ENCODE measurements around the gene CHCHD6. TPM values are rescaled to one million over a fixed set of nuclear protein-coding genes. Genes with fewer than 3 reads are reported as not detected.

CHCHD6 gene
- polyA plus RNA-seq, 1 donor from 2014 or later, result 102 TPM

DNA sequence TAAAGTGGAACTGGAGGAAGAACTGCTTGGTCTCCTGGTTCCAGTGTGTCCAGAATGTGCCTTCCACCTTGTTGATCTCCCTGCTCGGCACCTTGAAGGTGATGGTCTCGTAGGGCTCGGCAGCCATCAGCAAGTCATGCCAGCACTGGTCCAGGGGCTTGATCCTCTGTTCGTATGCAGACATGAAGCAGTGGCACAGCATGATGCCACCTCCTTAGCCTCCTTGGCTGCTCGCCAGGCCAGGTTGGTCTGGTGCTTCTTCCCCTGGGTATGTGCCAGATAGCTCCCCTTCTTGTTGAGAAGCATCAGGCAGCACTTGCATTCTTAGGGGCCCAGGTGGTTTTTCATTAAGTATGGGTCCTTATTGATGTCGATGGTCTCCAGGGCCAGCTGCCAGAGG, 31.3 kb upstream of the CHCHD6 start:
- Histone ChIP-seq H3K27ac (ENCODE audit: low read length) (no peak overlapping the region), H3K36me3 (ENCODE audit: insufficient read depth, low read length) (no peaks in the 10 kb centered on the region), H2AFZ (ENCODE audit: low read depth, low read length) (no peak overlapping the region), H3K9me2 (ENCODE audit: insufficient read depth, low read length) (no peaks in the 10 kb centered on the region), H3F3A (ENCODE audit: insufficient read depth, low read length, poor library complexity, severe bottlenecking) (no peaks in the 10 kb centered on the region), H3K9me3 (ENCODE audit: low read length) (no peaks in the 10 kb centered on the region), H3K9ac (ENCODE audit: low read length) (no peak overlapping the region), H3K79me2 (replicated peaks; ENCODE audit: insufficient read depth, low read length) (no peaks in the 10 kb centered on the region), H3K27me3 (ENCODE audit: insufficient read depth, low read depth, low read length) (no peaks in the 10 kb centered on the region), H3K4me3 (ENCODE audit: low read length) (no peak overlapping the region), H3K4me2 (ENCODE audit: low read length) (no peak overlapping the region), H4K20me1 (ENCODE audit: insufficient read depth) (no peaks in the 10 kb centered on the region)
- TF ChIP-seq RAD21 (conservative IDR thresholded peaks at IDR 0.05), result no peak
- TF ChIP-seq, protein P1, sequence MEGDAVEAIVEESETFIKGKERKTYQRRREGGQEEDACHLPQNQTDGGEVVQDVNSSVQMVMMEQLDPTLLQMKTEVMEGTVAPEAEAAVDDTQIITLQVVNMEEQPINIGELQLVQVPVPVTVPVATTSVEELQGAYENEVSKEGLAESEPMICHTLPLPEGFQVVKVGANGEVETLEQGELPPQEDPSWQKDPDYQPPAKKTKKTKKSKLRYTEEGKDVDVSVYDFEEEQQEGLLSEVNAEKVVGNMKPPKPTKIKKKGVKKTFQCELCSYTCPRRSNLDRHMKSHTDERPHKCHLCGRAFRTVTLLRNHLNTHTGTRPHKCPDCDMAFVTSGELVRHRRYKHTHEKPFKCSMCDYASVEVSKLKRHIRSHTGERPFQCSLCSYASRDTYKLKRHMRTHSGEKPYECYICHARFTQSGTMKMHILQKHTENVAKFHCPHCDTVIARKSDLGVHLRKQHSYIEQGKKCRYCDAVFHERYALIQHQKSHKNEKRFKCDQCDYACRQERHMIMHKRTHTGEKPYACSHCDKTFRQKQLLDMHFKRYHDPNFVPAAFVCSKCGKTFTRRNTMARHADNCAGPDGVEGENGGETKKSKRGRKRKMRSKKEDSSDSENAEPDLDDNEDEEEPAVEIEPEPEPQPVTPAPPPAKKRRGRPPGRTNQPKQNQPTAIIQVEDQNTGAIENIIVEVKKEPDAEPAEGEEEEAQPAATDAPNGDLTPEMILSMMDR (IDR thresholded peaks at IDR 0.05; ENCODE audit: poor library complexity, severe bottlenecking), result no peak
- TF ChIP-seq, protein P2, sequence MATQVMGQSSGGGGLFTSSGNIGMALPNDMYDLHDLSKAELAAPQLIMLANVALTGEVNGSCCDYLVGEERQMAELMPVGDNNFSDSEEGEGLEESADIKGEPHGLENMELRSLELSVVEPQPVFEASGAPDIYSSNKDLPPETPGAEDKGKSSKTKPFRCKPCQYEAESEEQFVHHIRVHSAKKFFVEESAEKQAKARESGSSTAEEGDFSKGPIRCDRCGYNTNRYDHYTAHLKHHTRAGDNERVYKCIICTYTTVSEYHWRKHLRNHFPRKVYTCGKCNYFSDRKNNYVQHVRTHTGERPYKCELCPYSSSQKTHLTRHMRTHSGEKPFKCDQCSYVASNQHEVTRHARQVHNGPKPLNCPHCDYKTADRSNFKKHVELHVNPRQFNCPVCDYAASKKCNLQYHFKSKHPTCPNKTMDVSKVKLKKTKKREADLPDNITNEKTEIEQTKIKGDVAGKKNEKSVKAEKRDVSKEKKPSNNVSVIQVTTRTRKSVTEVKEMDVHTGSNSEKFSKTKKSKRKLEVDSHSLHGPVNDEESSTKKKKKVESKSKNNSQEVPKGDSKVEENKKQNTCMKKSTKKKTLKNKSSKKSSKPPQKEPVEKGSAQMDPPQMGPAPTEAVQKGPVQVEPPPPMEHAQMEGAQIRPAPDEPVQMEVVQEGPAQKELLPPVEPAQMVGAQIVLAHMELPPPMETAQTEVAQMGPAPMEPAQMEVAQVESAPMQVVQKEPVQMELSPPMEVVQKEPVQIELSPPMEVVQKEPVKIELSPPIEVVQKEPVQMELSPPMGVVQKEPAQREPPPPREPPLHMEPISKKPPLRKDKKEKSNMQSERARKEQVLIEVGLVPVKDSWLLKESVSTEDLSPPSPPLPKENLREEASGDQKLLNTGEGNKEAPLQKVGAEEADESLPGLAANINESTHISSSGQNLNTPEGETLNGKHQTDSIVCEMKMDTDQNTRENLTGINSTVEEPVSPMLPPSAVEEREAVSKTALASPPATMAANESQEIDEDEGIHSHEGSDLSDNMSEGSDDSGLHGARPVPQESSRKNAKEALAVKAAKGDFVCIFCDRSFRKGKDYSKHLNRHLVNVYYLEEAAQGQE (IDR thresholded peaks at IDR 0.05; ENCODE audit: borderline replicate concordance), result no peak
- no peak for TF ChIP-seq EZH2 (IDR thresholded peaks at IDR 0.05; ENCODE audit: borderline replicate concordance, insufficient read depth, low read length, poor library complexity, severe bottlenecking)
- no peak for TF ChIP-seq MXI1 (conservative IDR thresholded peaks at IDR 0.05; ENCODE audit: poor library complexity, severe bottlenecking)
- no peak for TF ChIP-seq EP300 (conservative IDR thresholded peaks at IDR 0.05; ENCODE audit: poor library complexity, severe bottlenecking)
- TF ChIP-seq POLR2AphosphoS5 (IDR thresholded peaks at IDR 0.05), result no peak
- no peak for TF ChIP-seq SMC3 (conservative IDR thresholded peaks at IDR 0.05; ENCODE audit: poor library complexity)
- no peak for TF ChIP-seq TAF1 (IDR thresholded peaks at IDR 0.05; ENCODE audit: low read depth)

DNA sequence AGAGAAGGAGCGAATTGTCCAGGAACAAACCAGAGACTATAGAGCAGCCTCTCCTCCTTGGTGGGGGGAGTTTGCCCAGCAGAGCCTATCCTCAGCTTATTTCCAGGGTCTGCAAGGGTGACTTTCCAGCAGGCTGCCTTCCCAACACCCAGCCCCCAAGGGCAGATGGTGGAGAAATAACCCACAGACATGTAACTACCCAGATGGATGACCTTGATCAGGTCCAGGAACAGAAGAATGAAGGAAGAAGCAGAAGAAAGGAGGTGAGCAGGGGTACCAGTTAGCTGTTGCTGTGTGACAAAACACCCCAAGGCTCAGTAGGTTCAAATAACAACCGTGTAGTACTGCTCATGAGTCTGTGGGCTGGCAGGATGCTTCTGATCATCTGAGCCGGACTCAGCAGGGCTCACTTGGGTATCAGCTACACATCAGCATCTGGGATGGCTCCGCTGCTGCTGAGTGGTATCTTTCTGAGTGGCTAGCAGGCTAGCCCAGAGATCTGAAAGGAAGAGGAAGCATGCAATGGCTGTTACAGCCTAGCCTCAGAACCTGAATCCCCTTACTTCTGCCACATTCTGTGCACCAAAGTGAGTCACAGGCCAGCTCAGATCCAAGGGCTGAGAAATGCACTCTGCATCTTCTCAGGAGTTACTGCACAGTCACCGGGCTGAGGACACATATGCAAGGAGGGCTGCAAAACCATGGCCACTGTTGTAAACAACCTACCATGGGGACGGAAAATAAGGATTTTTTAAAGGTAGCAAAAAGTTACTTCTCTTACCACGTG, 26.9 kb upstream of the CHCHD6 start:
- Histone ChIP-seq H3K9me2 (ENCODE audit: insufficient read depth, low read length) (no peaks in the 10 kb centered on the region), H3K4me3 (ENCODE audit: low read length) (no peak overlapping the region), H3K36me3 (ENCODE audit: insufficient read depth, low read length) (no peaks in the 10 kb centered on the region), H3K79me2 (replicated peaks; ENCODE audit: insufficient read depth, low read length) (no peaks in the 10 kb centered on the region), H3K27ac (ENCODE audit: low read length) (no peak overlapping the region), H3K4me2 (ENCODE audit: low read length) (no peak overlapping the region), H3K9me3 (ENCODE audit: low read length) (no peaks in the 10 kb centered on the region), H4K20me1 (ENCODE audit: insufficient read depth) (no peaks in the 10 kb centered on the region), H3K9ac (ENCODE audit: low read length) (no peak overlapping the region), H3K27me3 (ENCODE audit: insufficient read depth, low read depth, low read length) (no peaks in the 10 kb centered on the region), H3F3A (ENCODE audit: insufficient read depth, low read length, poor library complexity, severe bottlenecking) (no peaks in the 10 kb centered on the region), H2AFZ (ENCODE audit: low read depth, low read length) (no peak overlapping the region)
- TF ChIP-seq POLR2AphosphoS5 (IDR thresholded peaks at IDR 0.05), result no peak
- TF ChIP-seq MXI1 (conservative IDR thresholded peaks at IDR 0.05; ENCODE audit: poor library complexity, severe bottlenecking), result no peak
- TF ChIP-seq, protein P2 (IDR thresholded peaks at IDR 0.05; ENCODE audit: borderline replicate concordance), result no peak
- no peak for TF ChIP-seq EZH2 (IDR thresholded peaks at IDR 0.05; ENCODE audit: borderline replicate concordance, insufficient read depth, low read length, poor library complexity, severe bottlenecking)
- TF ChIP-seq, protein P1 (IDR thresholded peaks at IDR 0.05; ENCODE audit: poor library complexity, severe bottlenecking), result no peak
- no peak for TF ChIP-seq RAD21 (conservative IDR thresholded peaks at IDR 0.05)
- no peak for TF ChIP-seq SMC3 (conservative IDR thresholded peaks at IDR 0.05; ENCODE audit: poor library complexity)
- no peak for TF ChIP-seq EP300 (conservative IDR thresholded peaks at IDR 0.05; ENCODE audit: poor library complexity, severe bottlenecking)
- no peak for TF ChIP-seq TAF1 (IDR thresholded peaks at IDR 0.05; ENCODE audit: low read depth)

Measured in neural cell (in vitro differentiated cells).